PC-9 (cell line): ENCODE results near the gene AP4M1. TPM values are rescaled to one million over a fixed set of nuclear protein-coding genes. Genes with fewer than 3 reads are reported as not detected.

Source experiments
- BruUV-seq: library from RNA; stranded (reverse); fragments of 400-500 nt; replicated peaks from 2 replicates; lab custom pipeline; 2021; lab: Mats Ljungman, UMichigan
- CTCF ChIA-PET: fragments of 300-600 bp; sonication (Branson Sonifier 250); formaldehyde crosslinking; loops from one replicate; lab custom pipeline; 2022; ENCODE audit warnings: antibody characterized with exemption; lab: Charles Lee
- POLR2A ChIA-PET: fragments of 300-600 bp; sonication (Branson Sonifier 250); formaldehyde crosslinking; loops from one replicate; lab custom pipeline; 2022; ENCODE audit warnings: antibody characterized with exemption; ENCODE audit not compliant: unreplicated experiment; lab: Charles Lee
- DNase-seq, 2 experiments: peaks; one replicate each; pipeline versions ENCODE4 v3.0.0 to v3.0.0-alpha.2; 2015 to 2022; ENCODE audit warnings: mixed read lengths in 1 of 2
- H2AFZ ChIP-seq: fragments of 200-600 bp; sonication (generic); 2 replicates; pipeline ENCODE4 v1.8.1; 2017; ENCODE audit warnings: antibody characterized with exemption
- H3F3A ChIP-seq: fragments of 200-600 bp; sonication (generic); 2 replicates; pipeline ENCODE4 v1.8.1; 2017; ENCODE audit warnings: antibody characterized with exemption, mild to moderate bottlenecking, low read depth; ENCODE audit not compliant: insufficient read depth
- H3K27ac ChIP-seq: fragments of 200-600 bp; sonication (generic); 2 replicates; pipeline ENCODE4 v1.6.1; 2016; ENCODE audit warnings: mixed run types
- H3K27me3 ChIP-seq: fragments of 200-600 bp; sonication (generic); 2 replicates; pipeline ENCODE4 v1.6.1; 2016; ENCODE audit warnings: low read depth, mixed run types; ENCODE audit not compliant: insufficient read depth
- H3K36me3 ChIP-seq: fragments of 200-600 bp; sonication (generic); 2 replicates; pipeline ENCODE4 v1.6.1; 2016; ENCODE audit warnings: low read depth, mixed run types
- H3K4me1 ChIP-seq: fragments of 200-600 bp; sonication (generic); replicated peaks from 2 replicates; pipeline ENCODE4 v1.6.1; 2016; ENCODE audit warnings: mixed run types; ENCODE audit not compliant: insufficient read depth
- H3K4me2 ChIP-seq: fragments of 200-600 bp; sonication (generic); 2 replicates; pipeline ENCODE4 v1.6.1; 2017; ENCODE audit warnings: mixed run types
- H3K4me3 ChIP-seq: fragments of 200-600 bp; sonication (generic); 2 replicates; pipeline ENCODE4 v1.6.1; 2016; ENCODE audit warnings: mixed run types
- H3K79me2 ChIP-seq: fragments of 200-600 bp; sonication (generic); 2 replicates; pipeline ENCODE4 v1.6.1; 2017; ENCODE audit warnings: low read depth, mixed run types
- H3K9me2 ChIP-seq: fragments of 200-600 bp; sonication (generic); 2 replicates; pipeline ENCODE4 v1.8.1; 2017; ENCODE audit warnings: mild to moderate bottlenecking; ENCODE audit not compliant: insufficient read depth
- H3K9me3 ChIP-seq: fragments of 200-600 bp; sonication (generic); 2 replicates; pipeline ENCODE4 v1.8.1; 2016; ENCODE audit warnings: low read depth; ENCODE audit not compliant: insufficient read depth
- H4K20me1 ChIP-seq: fragments of 200-600 bp; sonication (generic); 2 replicates; pipeline ENCODE4 v1.8.1; 2017; ENCODE audit not compliant: insufficient read depth
- CTCF ChIP-seq: fragments of 200-600 bp; sonication (generic); conservative IDR thresholded peaks from 2 replicates; pipeline ENCODE4 v1.6.1; 2017; ENCODE audit warnings: mixed run types, antibody characterized with exemption, mild to moderate bottlenecking, moderate library complexity
- EZH2 ChIP-seq: fragments of 200-600 bp; sonication (generic); IDR thresholded peaks from 2 replicates; pipeline ENCODE4 v1.8.0; 2017; ENCODE audit warnings: antibody characterized with exemption, low read depth
- intact Hi-C: fragments of 100-400 bp; cut with micrococcal nuclease; formaldehyde crosslinking; loops from one replicate; pipeline ENCODE4 v1.10.0; 2022; ENCODE audit not compliant: unreplicated experiment
- total RNA-seq: library from RNA; stranded (reverse); gene quantifications from 2 replicates; pipeline ENCODE4 v1.2.3, GENCODE V29; 2021

The AP4M1 gene
- total RNA-seq, 1 experiment from 2014 or later: 18.1 TPM

- no peak for TF ChIP-seq EZH2
- TF ChIP-seq CTCF: no peak
- ChIA-PET CTCF (no interaction called here), POLR2A (no interaction called here)
- Histone ChIP-seq H3F3A (peaks cover 13% of the 10 kb centered on the region; the same call in 1 of the 2 replicates), H3K79me2 (peaks cover 9% of the 10 kb centered on the region), H3K9me3 (no peaks in the 10 kb centered on the region), H2AFZ (no peak overlapping the region), H3K9me2 (no peaks in the 10 kb centered on the region), H3K27me3 (no peaks in the 10 kb centered on the region), H3K4me2 (no peak overlapping the region), H3K27ac (no peak overlapping the region), H3K4me3 (no peak overlapping the region), H3K36me3 (peaks cover 4% of the 10 kb centered on the region), H3K4me1 (peaks cover 7% of the 10 kb centered on the region), H4K20me1 (no peaks in the 10 kb centered on the region)
- BruUV-seq: no TSS peak
- DNase-seq: no peak
- intact Hi-C loops: no loop called here
Measured at GRCh38 chr7:100105534-100105933, 4.1 kb downstream of the AP4M1 start.

- Histone ChIP-seq H4K20me1 (no peaks in the 10 kb centered on the region), H3K79me2 (peaks cover 4% of the 10 kb centered on the region; the same call in 1 of the 2 replicates), H3K4me3 (no peak overlapping the region), H3K9me3 (no peaks in the 10 kb centered on the region), H3K36me3 (peaks cover 4% of the 10 kb centered on the region), H3K27ac (no peak overlapping the region), H2AFZ (no peak overlapping the region), H3K4me1 (peaks cover 7% of the 10 kb centered on the region), H3K27me3 (no peaks in the 10 kb centered on the region), H3K9me2 (no peaks in the 10 kb centered on the region), H3K4me2 (no peak overlapping the region), H3F3A (peaks cover 6% of the 10 kb centered on the region; the same call in 1 of the 2 replicates)
- POLR2A ChIA-PET: no interaction called here
- intact Hi-C loops: no loop called here
- CTCF ChIA-PET: no interaction called here
- no TSS peak for BruUV-seq
- TF ChIP-seq EZH2: no peak
- TF ChIP-seq CTCF: no peak
- no peak for DNase-seq
Measured at GRCh38 chr7:100106633-100107032, 5.2 kb downstream of the AP4M1 start.

- intact Hi-C loops: no loop called here
- POLR2A ChIA-PET: no interaction called here
- H3F3A ChIP-seq: peaks cover under 1% of the 10 kb centered on the region; the same call in 1 of the 2 replicates
- no peaks in the 10 kb centered on the region for H3K9me3 ChIP-seq
- H3K36me3 ChIP-seq: peaks cover 4% of the 10 kb centered on the region
- H3K79me2 ChIP-seq: peaks cover 4% of the 10 kb centered on the region; the same call in 1 of the 2 replicates
- TF ChIP-seq EZH2 (no peak), CTCF (no peak)
- H3K27me3 ChIP-seq: no peaks in the 10 kb centered on the region
- no peaks in the 10 kb centered on the region for H3K9me2 ChIP-seq
- no peak overlapping the region for H3K4me3 ChIP-seq
- H3K4me2 ChIP-seq: no peak overlapping the region
- CTCF ChIA-PET: no interaction called here
- H3K27ac ChIP-seq: no peak overlapping the region
- H2AFZ ChIP-seq: no peak overlapping the region
- no peaks in the 10 kb centered on the region for H4K20me1 ChIP-seq
- no peak for DNase-seq
- peaks cover 6% of the 10 kb centered on the region for H3K4me1 ChIP-seq
- BruUV-seq: TSS peak; percentile 89
Measured at GRCh38 chr7:100107125-100107737, 5.8 kb downstream of the AP4M1 start.
